ENCODE measurements around the gene FMNL2.

DNA sequence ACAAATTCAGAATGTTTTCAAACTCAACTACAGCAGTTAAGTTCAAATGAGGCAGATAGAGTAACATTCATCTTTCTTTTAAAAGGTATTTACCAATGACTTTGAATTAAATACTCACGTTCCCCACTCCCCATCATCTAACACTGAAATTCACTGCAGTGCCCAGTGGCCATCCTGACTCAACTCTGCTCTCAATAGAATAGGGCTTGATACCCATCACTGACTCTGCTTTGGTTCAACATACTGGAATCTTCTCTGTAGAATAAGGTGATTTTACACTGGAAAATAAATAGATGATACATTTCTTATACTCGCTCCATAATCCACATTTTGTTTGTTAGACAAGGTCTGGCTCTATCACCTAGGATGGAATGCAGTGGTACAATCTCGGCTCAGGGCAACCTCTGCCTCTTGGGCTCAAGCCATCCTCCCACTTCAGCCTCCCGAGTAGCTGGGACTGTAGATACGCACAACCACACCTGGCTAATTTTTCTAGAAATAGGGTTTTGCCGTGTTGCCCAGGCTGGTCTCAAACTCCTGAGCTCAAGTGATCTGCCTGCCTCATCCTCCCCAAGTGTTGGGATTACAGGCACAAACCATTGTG lies 315.9 kb downstream of the FMNL2 start:
- TF ChIP-seq, protein P1, sequence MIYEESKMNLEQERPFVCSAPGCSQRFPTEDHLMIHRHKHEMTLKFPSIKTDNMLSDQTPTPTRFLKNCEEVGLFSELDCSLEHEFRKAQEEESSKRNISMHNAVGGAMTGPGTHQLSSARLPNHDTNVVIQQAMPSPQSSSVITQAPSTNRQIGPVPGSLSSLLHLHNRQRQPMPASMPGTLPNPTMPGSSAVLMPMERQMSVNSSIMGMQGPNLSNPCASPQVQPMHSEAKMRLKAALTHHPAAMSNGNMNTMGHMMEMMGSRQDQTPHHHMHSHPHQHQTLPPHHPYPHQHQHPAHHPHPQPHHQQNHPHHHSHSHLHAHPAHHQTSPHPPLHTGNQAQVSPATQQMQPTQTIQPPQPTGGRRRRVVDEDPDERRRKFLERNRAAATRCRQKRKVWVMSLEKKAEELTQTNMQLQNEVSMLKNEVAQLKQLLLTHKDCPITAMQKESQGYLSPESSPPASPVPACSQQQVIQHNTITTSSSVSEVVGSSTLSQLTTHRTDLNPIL (CRISPR knock-in tag; IDR thresholded peaks at IDR 0.05; ENCODE audit: low read depth), result no peak
- no peak for TF ChIP-seq ZNF8 (CRISPR knock-in tag; IDR thresholded peaks at IDR 0.05)
- TF ChIP-seq ARNTL (CRISPR knock-in tag; IDR thresholded peaks at IDR 0.05; ENCODE audit: borderline replicate concordance, low read depth), result no peak
- no peak for TF ChIP-seq CSDC2 (CRISPR knock-in tag; IDR thresholded peaks at IDR 0.05)
- TF ChIP-seq BACH2 (CRISPR knock-in tag; IDR thresholded peaks at IDR 0.05; ENCODE audit: borderline replicate concordance), result no peak
- no peak for TF ChIP-seq ESRRG (CRISPR knock-in tag; IDR thresholded peaks at IDR 0.05)
- no peak for TF ChIP-seq RARB (CRISPR knock-in tag; IDR thresholded peaks at IDR 0.05)
- TF ChIP-seq ZFP3 (CRISPR knock-in tag; IDR thresholded peaks at IDR 0.05), result no peak
- no peak for TF ChIP-seq TOX (CRISPR knock-in tag; IDR thresholded peaks at IDR 0.05; ENCODE audit: borderline replicate concordance)
- TF ChIP-seq ZNF70 (CRISPR knock-in tag; IDR thresholded peaks at IDR 0.05), result no peak
- TF ChIP-seq, protein P2, sequence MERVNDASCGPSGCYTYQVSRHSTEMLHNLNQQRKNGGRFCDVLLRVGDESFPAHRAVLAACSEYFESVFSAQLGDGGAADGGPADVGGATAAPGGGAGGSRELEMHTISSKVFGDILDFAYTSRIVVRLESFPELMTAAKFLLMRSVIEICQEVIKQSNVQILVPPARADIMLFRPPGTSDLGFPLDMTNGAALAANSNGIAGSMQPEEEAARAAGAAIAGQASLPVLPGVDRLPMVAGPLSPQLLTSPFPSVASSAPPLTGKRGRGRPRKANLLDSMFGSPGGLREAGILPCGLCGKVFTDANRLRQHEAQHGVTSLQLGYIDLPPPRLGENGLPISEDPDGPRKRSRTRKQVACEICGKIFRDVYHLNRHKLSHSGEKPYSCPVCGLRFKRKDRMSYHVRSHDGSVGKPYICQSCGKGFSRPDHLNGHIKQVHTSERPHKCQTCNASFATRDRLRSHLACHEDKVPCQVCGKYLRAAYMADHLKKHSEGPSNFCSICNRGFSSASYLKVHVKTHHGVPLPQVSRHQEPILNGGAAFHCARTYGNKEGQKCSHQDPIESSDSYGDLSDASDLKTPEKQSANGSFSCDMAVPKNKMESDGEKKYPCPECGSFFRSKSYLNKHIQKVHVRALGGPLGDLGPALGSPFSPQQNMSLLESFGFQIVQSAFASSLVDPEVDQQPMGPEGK (CRISPR knock-in tag; IDR thresholded peaks at IDR 0.05; ENCODE audit: borderline replicate concordance), result no peak
- TF ChIP-seq, protein P3, sequence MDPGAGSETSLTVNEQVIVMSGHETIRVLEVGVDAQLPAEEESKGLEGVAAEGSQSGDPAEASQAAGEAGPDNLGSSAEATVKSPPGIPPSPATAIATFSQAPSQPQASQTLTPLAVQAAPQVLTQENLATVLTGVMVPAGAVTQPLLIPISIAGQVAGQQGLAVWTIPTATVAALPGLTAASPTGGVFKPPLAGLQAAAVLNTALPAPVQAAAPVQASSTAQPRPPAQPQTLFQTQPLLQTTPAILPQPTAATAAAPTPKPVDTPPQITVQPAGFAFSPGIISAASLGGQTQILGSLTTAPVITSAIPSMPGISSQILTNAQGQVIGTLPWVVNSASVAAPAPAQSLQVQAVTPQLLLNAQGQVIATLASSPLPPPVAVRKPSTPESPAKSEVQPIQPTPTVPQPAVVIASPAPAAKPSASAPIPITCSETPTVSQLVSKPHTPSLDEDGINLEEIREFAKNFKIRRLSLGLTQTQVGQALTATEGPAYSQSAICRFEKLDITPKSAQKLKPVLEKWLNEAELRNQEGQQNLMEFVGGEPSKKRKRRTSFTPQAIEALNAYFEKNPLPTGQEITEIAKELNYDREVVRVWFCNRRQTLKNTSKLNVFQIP (CRISPR knock-in tag; IDR thresholded peaks at IDR 0.05; ENCODE audit: borderline replicate concordance, low read depth), result no peak
- no peak for TF ChIP-seq ISL1 (CRISPR knock-in tag; IDR thresholded peaks at IDR 0.05)
- TF ChIP-seq, protein P4, sequence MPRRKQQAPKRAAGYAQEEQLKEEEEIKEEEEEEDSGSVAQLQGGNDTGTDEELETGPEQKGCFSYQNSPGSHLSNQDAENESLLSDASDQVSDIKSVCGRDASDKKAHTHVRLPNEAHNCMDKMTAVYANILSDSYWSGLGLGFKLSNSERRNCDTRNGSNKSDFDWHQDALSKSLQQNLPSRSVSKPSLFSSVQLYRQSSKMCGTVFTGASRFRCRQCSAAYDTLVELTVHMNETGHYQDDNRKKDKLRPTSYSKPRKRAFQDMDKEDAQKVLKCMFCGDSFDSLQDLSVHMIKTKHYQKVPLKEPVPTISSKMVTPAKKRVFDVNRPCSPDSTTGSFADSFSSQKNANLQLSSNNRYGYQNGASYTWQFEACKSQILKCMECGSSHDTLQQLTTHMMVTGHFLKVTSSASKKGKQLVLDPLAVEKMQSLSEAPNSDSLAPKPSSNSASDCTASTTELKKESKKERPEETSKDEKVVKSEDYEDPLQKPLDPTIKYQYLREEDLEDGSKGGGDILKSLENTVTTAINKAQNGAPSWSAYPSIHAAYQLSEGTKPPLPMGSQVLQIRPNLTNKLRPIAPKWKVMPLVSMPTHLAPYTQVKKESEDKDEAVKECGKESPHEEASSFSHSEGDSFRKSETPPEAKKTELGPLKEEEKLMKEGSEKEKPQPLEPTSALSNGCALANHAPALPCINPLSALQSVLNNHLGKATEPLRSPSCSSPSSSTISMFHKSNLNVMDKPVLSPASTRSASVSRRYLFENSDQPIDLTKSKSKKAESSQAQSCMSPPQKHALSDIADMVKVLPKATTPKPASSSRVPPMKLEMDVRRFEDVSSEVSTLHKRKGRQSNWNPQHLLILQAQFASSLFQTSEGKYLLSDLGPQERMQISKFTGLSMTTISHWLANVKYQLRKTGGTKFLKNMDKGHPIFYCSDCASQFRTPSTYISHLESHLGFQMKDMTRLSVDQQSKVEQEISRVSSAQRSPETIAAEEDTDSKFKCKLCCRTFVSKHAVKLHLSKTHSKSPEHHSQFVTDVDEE (CRISPR knock-in tag; IDR thresholded peaks at IDR 0.05), result no peak
